B cell (primary cell): ENCODE measurements around the gene MEAF6.

ENCODE experiments used
- EZH2 ChIP-seq: IDR thresholded peaks from 2 replicates; pipeline ENCODE4 v1.6.1; 2012; ENCODE audit warnings: borderline replicate concordance, low read depth, mild to moderate bottlenecking, moderate library complexity, low read length; ENCODE audit not compliant: insufficient read depth, poor library complexity, severe bottlenecking
- TF ChIP-seq, protein P1 (sequence below): fragments of 200-600 bp; IDR thresholded peaks from one replicate; pipeline ENCODE4 v1.8.0; 2022; ENCODE audit warnings: antibody characterized with exemption, mild to moderate bottlenecking

DNA sequence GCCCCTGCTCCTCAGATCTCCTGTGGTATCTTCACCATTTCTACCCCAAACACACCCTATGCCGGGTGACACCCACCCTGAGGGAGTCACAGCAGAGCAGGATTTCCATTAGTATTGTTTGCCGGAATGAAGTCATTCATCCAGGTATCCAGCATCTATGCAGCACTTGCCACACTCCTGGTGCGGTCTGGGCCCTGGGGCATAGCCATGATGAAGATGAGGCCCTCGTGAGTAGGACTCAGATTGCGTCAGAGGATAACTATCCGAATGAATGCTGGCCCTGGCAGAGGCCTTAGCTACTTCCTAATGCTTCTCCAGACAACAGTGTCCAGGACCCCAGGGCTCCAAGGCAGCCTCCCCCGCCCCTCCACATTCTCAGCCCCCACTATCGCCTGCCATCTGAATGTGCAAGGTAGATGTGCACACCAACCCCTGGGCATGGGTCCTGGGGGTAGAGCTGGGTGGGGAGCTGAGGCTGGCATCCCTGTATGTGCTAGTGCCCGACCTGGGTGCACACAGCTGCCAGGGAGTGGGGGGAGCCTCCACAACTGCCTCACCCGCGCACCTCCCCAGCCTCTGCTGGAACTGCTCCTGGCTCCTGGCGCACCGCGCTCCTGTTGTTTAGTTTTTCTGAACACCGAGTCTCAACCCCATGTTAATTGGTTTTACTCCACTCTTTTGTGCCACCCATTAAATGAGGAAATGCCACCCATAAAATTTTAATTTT is 65.7 kb downstream of the MEAF6 start:
- TF ChIP-seq, protein P1, sequence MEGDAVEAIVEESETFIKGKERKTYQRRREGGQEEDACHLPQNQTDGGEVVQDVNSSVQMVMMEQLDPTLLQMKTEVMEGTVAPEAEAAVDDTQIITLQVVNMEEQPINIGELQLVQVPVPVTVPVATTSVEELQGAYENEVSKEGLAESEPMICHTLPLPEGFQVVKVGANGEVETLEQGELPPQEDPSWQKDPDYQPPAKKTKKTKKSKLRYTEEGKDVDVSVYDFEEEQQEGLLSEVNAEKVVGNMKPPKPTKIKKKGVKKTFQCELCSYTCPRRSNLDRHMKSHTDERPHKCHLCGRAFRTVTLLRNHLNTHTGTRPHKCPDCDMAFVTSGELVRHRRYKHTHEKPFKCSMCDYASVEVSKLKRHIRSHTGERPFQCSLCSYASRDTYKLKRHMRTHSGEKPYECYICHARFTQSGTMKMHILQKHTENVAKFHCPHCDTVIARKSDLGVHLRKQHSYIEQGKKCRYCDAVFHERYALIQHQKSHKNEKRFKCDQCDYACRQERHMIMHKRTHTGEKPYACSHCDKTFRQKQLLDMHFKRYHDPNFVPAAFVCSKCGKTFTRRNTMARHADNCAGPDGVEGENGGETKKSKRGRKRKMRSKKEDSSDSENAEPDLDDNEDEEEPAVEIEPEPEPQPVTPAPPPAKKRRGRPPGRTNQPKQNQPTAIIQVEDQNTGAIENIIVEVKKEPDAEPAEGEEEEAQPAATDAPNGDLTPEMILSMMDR = no peak
- no peak for TF ChIP-seq EZH2
